Osteocyte (in vitro differentiated cells): ENCODE measurements around the gene ODAD2. TPM values are rescaled to one million over a fixed set of nuclear protein-coding genes. Genes with fewer than 3 reads are reported as not detected.

Experiments used
- DNase-seq: peaks from one replicate; pipeline ENCODE4 v3.0.0; 2021; ENCODE audit warnings: mixed read lengths; ENCODE audit not compliant: unreplicated experiment; ENCODE audit errors: extremely low spot score
- H3K27ac Mint-ChIP-seq: one replicate; pipeline ENCODE4 v1.8.0; 2021; ENCODE audit warnings: mild to moderate bottlenecking, mixed read lengths; ENCODE audit not compliant: unreplicated experiment
- H3K27me3 Mint-ChIP-seq: one replicate; pipeline ENCODE4 v1.8.0; 2021; ENCODE audit warnings: mixed read lengths; ENCODE audit not compliant: unreplicated experiment
- H3K36me3 Mint-ChIP-seq: one replicate; pipeline ENCODE4 v1.8.0; 2021; ENCODE audit warnings: mixed read lengths; ENCODE audit not compliant: unreplicated experiment
- H3K4me1 Mint-ChIP-seq: one replicate; pipeline ENCODE4 v1.8.0; 2021; ENCODE audit warnings: mixed read lengths; ENCODE audit not compliant: unreplicated experiment
- H3K4me3 Mint-ChIP-seq: one replicate; pipeline ENCODE4 v1.8.0; 2021; ENCODE audit warnings: mild to moderate bottlenecking, moderate library complexity, mixed read lengths; ENCODE audit not compliant: unreplicated experiment
- H3K9me3 Mint-ChIP-seq: one replicate; pipeline ENCODE4 v1.8.0; 2021; ENCODE audit warnings: mixed read lengths; ENCODE audit not compliant: unreplicated experiment
- total RNA-seq: library from RNA; stranded (reverse); gene quantifications from 2 replicates; pipeline ENCODE4 v1.2.1, GENCODE V29; 2021
- TF ChIP-seq, protein P1 (sequence below): fragments of 200-600 bp; sonication (generic); IDR thresholded peaks from 2 replicates; pipeline ENCODE4 v1.5.0; 2021; ENCODE audit warnings: antibody characterized with exemption, mild to moderate bottlenecking, moderate library complexity

Gene ODAD2
- total RNA-seq, 1 donor from 2014 or later: 4.3 TPM

DNA sequence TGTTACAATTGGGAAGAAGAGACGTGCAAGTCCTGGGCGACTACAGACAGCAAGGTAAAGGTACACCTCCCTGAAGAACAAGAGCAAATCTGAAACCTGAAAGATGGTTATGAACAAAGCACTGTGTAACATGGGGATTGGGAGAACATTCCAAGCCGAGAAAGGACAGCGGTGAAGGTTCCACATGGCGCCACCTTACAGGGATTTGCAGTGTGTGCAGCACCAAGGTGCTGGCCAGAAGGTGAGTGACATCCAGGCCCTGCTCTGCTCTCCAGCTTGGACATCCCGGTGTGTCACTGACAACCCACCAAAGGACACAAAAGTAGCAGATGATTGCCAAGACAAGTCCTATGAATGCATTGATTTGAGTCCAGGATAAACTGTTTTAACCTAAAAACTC, 165.1 kb downstream of the ODAD2 start:
- Mint-ChIP-seq H3K9me3 (no peaks in the 10 kb centered on the region), H3K27me3 (no peaks in the 10 kb centered on the region), H3K27ac (no peak overlapping the region), H3K4me3 (no peak overlapping the region), H3K36me3 (no peaks in the 10 kb centered on the region), H3K4me1 (peaks cover 20% of the 10 kb centered on the region)
- DNase-seq: no peak
- TF ChIP-seq, protein P1, sequence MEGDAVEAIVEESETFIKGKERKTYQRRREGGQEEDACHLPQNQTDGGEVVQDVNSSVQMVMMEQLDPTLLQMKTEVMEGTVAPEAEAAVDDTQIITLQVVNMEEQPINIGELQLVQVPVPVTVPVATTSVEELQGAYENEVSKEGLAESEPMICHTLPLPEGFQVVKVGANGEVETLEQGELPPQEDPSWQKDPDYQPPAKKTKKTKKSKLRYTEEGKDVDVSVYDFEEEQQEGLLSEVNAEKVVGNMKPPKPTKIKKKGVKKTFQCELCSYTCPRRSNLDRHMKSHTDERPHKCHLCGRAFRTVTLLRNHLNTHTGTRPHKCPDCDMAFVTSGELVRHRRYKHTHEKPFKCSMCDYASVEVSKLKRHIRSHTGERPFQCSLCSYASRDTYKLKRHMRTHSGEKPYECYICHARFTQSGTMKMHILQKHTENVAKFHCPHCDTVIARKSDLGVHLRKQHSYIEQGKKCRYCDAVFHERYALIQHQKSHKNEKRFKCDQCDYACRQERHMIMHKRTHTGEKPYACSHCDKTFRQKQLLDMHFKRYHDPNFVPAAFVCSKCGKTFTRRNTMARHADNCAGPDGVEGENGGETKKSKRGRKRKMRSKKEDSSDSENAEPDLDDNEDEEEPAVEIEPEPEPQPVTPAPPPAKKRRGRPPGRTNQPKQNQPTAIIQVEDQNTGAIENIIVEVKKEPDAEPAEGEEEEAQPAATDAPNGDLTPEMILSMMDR: no peak

DNA sequence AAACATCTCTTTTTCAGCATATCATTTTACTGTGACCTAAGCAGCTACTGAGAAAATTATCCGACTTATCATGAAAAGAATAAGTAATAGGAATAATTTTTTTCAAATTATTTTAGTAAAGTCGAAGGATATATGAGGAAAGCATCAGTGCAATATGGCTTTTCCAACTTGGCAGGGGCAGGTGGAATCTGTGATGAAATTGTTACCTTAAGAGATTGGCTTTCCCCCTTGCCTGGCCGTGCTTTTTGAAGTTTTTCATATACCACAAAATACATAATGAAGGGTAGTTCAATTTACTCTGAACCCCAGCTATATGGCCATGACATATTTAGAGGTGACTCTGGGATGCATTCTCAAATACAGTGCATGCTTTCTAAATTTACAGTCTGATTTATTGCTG, 166.1 kb downstream of the ODAD2 start:
- Mint-ChIP-seq H3K4me3 (no peak overlapping the region), H3K27ac (no peak overlapping the region), H3K36me3 (no peaks in the 10 kb centered on the region), H3K27me3 (no peaks in the 10 kb centered on the region), H3K9me3 (no peaks in the 10 kb centered on the region), H3K4me1 (peaks cover 15% of the 10 kb centered on the region)
- TF ChIP-seq, protein P1: no peak
- DNase-seq: no peak

DNA sequence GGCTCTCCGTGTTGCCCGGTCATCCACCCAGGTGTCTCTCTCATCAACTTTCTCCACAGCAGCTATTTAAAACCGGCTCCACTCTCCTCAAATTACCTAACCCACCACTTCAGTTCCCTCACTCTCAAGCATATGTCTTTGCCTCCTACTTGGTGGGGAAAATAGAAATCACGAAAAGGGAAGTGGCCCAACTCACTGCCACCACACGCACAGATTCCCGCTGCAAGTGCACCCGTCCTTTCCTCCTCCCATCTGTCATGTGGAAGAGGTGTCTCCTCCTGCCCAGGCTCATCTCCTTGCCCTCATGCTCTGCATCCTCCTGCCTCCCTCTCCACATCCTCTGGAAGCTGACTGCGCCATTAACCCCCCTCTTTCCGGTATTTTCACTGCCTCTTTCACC, 172.5 kb downstream of the ODAD2 start:
- H3K36me3 Mint-ChIP-seq: no peaks in the 10 kb centered on the region
- no peaks in the 10 kb centered on the region for H3K9me3 Mint-ChIP-seq
- peaks cover 12% of the 10 kb centered on the region for H3K4me1 Mint-ChIP-seq
- H3K27me3 Mint-ChIP-seq: no peaks in the 10 kb centered on the region
- H3K4me3 Mint-ChIP-seq: no peak overlapping the region
- DNase-seq: no peak
- no peak overlapping the region for H3K27ac Mint-ChIP-seq
- TF ChIP-seq, protein P1: no peak

DNA sequence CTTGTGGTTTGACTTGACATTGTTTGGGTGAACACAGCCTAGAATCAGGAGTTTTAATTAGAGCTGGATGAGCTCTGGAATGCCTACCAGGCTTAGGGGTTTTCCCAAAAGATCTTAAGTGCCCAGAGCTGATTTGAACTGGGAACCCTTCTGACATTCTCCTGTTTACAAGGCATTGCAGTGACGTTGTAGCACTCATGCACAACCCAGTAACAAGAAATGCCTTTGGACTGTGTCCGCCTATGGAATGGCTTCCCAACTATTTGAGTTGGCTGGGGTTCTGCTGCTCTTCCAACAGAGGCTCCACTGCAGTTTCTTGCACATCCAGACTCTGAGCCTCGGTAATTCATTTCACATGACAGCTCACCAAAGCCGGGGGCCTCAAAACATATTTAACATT, 176.6 kb downstream of the ODAD2 start:
- no peaks in the 10 kb centered on the region for H3K9me3 Mint-ChIP-seq
- DNase-seq: no peak
- no peak overlapping the region for H3K27ac Mint-ChIP-seq
- TF ChIP-seq, protein P1: no peak
- H3K27me3 Mint-ChIP-seq: no peaks in the 10 kb centered on the region
- H3K36me3 Mint-ChIP-seq: no peaks in the 10 kb centered on the region
- no peak overlapping the region for H3K4me3 Mint-ChIP-seq
- no peaks in the 10 kb centered on the region for H3K4me1 Mint-ChIP-seq

DNA sequence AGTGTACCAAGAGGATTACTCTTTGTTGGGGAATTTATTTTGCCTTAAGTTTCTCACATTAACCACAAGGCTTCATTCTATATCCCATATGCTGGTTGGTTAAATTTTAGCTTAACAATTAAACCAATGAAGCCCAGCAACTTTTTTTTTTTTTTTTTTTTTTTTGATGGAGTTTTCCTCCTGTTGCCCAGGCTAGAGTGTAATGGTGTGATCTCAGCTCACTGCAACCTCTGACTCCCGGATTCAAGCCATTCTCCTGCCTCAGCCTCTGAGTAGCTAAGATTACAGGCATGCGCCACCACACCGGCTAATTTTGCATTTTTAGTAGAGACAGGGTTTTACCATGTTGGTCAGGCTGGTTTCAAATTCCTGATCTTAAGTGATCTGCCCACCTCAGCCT, 178.2 kb downstream of the ODAD2 start:
- no peaks in the 10 kb centered on the region for H3K36me3 Mint-ChIP-seq
- H3K9me3 Mint-ChIP-seq: no peaks in the 10 kb centered on the region
- H3K4me1 Mint-ChIP-seq: no peaks in the 10 kb centered on the region
- no peak overlapping the region for H3K4me3 Mint-ChIP-seq
- DNase-seq: no peak
- TF ChIP-seq, protein P1: no peak
- no peak overlapping the region for H3K27ac Mint-ChIP-seq
- H3K27me3 Mint-ChIP-seq: no peaks in the 10 kb centered on the region
